ENCODE measurements around the gene ARVCF.

- TF ChIP-seq EZH2 (IDR thresholded peaks at IDR 0.05; ENCODE audit: insufficient read depth, poor library complexity, severe bottlenecking) (no peak), EZH2phosphoT487 (IDR thresholded peaks at IDR 0.05; ENCODE audit: insufficient read depth, low read depth) (no peak)
These were observed 37.4 kb upstream of the ARVCF start for GRCh38 chr22:20054034-20054427.
